Mammary epithelial cell (primary cell): ENCODE measurements around the gene TMEM17.

ENCODE experiments used
- EZH2 ChIP-seq: IDR thresholded peaks from 2 replicates; pipeline ENCODE4 v1.6.1; 2012; ENCODE audit warnings: low read length, inconsistent platforms, borderline replicate concordance
- TF ChIP-seq, protein P1 (sequence below), 2 donors: IDR thresholded peaks in 1 of 2; conservative IDR thresholded peaks in 1 of 2; 2 replicates each; pipeline ENCODE4 v1.5.1; 2011 to 2012; ENCODE audit warnings: inconsistent platforms in 2 of 2, low read length in 2 of 2, mild to moderate bottlenecking in 2 of 2, control low read depth in 1 of 2, low read depth in 1 of 2; ENCODE audit not compliant: insufficient read depth in 1 of 2; ENCODE audit errors: extremely low read depth in 1 of 2

DNA sequence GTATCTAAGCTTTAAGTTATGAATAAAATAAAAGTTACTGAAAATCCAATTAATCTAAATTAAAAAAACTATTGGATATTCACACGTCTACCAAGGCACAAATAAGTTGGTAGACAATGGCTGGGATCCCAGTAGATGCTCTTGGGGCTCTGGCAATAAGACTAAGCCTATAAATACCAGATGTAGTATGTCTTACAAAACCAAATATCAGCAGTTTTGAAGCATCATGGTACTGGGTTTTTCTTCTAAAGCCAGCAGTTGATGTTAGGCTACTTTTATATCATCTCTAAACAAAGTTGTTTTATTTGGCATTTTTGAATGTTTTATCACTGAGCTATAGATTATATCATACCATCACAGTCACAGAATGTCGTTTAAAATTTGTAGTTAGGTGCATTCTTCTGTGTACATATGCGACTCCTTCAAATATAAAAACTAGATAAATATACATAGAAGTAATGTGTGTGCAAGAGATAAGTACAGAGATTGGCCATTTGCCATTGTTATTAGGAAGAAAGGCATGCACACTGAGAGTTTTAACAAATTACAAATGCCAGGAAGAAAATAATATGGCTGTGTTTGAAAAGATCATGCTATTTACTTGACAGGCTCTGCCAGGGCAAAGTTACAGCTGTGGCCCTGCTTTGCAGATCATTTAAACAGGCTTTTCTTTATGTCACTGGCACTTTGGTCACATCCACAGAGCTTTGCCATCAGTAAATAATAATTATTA is 21.6 kb upstream of the TMEM17 start:
- TF ChIP-seq, protein P1, sequence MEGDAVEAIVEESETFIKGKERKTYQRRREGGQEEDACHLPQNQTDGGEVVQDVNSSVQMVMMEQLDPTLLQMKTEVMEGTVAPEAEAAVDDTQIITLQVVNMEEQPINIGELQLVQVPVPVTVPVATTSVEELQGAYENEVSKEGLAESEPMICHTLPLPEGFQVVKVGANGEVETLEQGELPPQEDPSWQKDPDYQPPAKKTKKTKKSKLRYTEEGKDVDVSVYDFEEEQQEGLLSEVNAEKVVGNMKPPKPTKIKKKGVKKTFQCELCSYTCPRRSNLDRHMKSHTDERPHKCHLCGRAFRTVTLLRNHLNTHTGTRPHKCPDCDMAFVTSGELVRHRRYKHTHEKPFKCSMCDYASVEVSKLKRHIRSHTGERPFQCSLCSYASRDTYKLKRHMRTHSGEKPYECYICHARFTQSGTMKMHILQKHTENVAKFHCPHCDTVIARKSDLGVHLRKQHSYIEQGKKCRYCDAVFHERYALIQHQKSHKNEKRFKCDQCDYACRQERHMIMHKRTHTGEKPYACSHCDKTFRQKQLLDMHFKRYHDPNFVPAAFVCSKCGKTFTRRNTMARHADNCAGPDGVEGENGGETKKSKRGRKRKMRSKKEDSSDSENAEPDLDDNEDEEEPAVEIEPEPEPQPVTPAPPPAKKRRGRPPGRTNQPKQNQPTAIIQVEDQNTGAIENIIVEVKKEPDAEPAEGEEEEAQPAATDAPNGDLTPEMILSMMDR (conservative IDR thresholded peaks at IDR 0.05 in 1 of 2, IDR thresholded peaks at IDR 0.05 in 1 of 2; ENCODE audit: extremely low read depth in 1 of 2, insufficient read depth in 1 of 2, low read depth in 1 of 2, low read length in 2 of 2): no peak
- no peak for TF ChIP-seq EZH2
